Small intestine (tissue), 7 donors: ENCODE measurements around the gene TNFRSF6B. TPM values are rescaled to one million over a fixed set of nuclear protein-coding genes. Genes with fewer than 3 reads are reported as not detected.
A peak's percentile ranks its signal among the peaks of the same experiment; 100 is the strongest.

ENCODE experiments used
- DNase-seq, 2 donors: peaks; one replicate each; pipeline versions ENCODE4 v3.0.0 to v3.0.0-alpha.2; 2013
- FAIRE-seq: peaks from 2 replicates; lab custom pipeline; 2012; peaks lifted over from hg19 to GRCh38; lab: Jason Lieb, UNC
- H3K27ac ChIP-seq, 3 donors: one replicate each; pipeline ENCODE4 v1.5.1; 2013; ENCODE audit warnings: low read length in 2 of 3, mild to moderate bottlenecking in 2 of 3, control low read depth in 1 of 3, inconsistent platforms in 1 of 3, low read depth in 1 of 3, moderate library complexity in 1 of 3
- H3K27me3 ChIP-seq, 3 donors: one replicate each; pipeline ENCODE4 v1.6.1; 2013; ENCODE audit warnings: low read length in 3 of 3, inconsistent platforms in 1 of 3; ENCODE audit not compliant: control insufficient read depth in 3 of 3, insufficient read depth in 3 of 3
- H3K36me3 ChIP-seq, 3 donors: one replicate each; pipeline ENCODE4 v1.6.1; 2013; ENCODE audit warnings: low read length in 3 of 3, inconsistent platforms in 1 of 3, low read depth in 1 of 3, mild to moderate bottlenecking in 1 of 3, moderate library complexity in 1 of 3; ENCODE audit not compliant: control insufficient read depth in 3 of 3, insufficient read depth in 2 of 3
- H3K4me1 ChIP-seq, 3 donors: one replicate each; pipeline ENCODE4 v1.6.1; 2013; ENCODE audit warnings: low read length in 2 of 3, inconsistent platforms in 1 of 3, low read depth in 1 of 3, mild to moderate bottlenecking in 1 of 3, moderate library complexity in 1 of 3; ENCODE audit not compliant: control insufficient read depth in 3 of 3, insufficient read depth in 2 of 3
- H3K4me3 ChIP-seq, 3 donors: one replicate each; pipeline ENCODE4 v1.5.1; 2013; ENCODE audit warnings: low read length in 3 of 3, control low read depth in 1 of 3, inconsistent platforms in 1 of 3, low read depth in 1 of 3, mild to moderate bottlenecking in 1 of 3, moderate library complexity in 1 of 3
- H3K9me3 ChIP-seq, 2 donors: one replicate each; pipeline ENCODE4 v1.6.1; 2013; ENCODE audit warnings: low read depth in 1 of 2, low read length in 1 of 2; ENCODE audit not compliant: control insufficient read depth in 2 of 2, insufficient read depth in 1 of 2
- WGBS, 3 donors: extraction: QIAGEN DNeasy Blood & Tissue Kit; methylation state at CpG; one replicate each; pipeline ENCODE4 v1.1.7; 2013; 5-methylcytosine and 5-hydroxymethylcytosine counted together
- polyA plus RNA-seq, 4 donors: library from polyadenylated mRNA; stranded (reverse) in 3 of 4; unstranded in 1 of 4; fragments of 200-250 nt in 3 of 4; fragments of 120-200 nt in 1 of 4; gene quantifications; one replicate each; pipeline versions ENCODE4 v1.2.1 to v1.2.3, GENCODE V29; 2013
- donor health status: healthy with polysubstance abuse.
- donor health status: control.
- donor health status: control.
- donor health status: Bipolar disorder and iron deficiency.
- donor health status: healthy.

The TNFRSF6B gene
- polyA plus RNA-seq, 4 donors, result 1.9 to 15.9 (median 5.8) TPM

DNA sequence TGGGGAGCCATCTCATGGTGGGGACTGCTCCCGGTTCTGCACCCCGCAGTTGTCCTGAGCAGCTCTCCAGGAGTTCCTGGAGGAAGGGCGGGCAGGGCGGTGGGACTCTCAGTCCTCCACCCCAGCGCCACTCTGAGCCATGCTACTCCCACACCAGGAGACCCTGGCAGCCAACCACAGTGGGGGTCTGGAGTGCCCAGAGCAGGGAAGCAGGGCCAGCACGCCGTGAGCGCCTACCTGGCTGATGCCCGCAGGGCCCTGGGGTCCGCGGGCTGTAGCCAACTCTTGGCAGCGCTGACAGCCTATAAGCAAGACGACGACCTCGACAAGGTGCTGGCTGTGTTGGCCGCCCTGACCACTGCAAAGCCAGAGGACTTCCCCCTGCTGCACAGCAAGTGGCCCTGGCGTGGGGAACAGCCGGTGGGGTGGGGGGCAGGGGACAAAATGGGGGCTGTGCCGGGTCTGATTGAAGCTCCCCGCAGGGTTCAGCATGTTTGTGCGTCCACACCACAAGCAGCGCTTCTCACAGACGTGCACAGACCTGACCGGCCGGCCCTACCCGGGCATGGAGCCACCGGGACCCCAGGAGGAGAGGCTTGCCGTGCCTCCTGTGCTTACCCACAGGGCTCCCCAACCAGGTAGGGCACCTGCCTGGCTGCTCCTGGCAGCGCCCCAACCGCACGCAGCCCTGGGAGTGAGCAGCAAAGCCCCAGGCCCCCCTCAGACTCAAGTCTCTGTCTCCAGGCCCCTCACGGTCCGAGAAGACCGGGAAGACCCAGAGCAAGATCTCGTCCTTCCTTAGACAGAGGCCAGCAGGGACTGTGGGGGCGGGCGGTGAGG is 1.6 kb upstream of the TNFRSF6B start:
- Histone ChIP-seq H3K27ac (no peak overlapping the region), H3K4me3 (no peak overlapping the region), H3K4me1 (peaks cover 2 to 13% (median 4%) of the 10 kb centered on the region in 3 donors), H3K27me3 (no peaks in the 10 kb centered on the region), H3K36me3 (peaks cover 0 to 58% (median 2%) of the 10 kb centered on the region in 3 donors), H3K9me3 (no peaks in the 10 kb centered on the region)
- no peak for DNase-seq
- WGBS, 3 donors, result 90 to 96% (median 94%) methylated on average over 26 to 37 of the region's 37 CpGs
- no peak for FAIRE-seq

DNA sequence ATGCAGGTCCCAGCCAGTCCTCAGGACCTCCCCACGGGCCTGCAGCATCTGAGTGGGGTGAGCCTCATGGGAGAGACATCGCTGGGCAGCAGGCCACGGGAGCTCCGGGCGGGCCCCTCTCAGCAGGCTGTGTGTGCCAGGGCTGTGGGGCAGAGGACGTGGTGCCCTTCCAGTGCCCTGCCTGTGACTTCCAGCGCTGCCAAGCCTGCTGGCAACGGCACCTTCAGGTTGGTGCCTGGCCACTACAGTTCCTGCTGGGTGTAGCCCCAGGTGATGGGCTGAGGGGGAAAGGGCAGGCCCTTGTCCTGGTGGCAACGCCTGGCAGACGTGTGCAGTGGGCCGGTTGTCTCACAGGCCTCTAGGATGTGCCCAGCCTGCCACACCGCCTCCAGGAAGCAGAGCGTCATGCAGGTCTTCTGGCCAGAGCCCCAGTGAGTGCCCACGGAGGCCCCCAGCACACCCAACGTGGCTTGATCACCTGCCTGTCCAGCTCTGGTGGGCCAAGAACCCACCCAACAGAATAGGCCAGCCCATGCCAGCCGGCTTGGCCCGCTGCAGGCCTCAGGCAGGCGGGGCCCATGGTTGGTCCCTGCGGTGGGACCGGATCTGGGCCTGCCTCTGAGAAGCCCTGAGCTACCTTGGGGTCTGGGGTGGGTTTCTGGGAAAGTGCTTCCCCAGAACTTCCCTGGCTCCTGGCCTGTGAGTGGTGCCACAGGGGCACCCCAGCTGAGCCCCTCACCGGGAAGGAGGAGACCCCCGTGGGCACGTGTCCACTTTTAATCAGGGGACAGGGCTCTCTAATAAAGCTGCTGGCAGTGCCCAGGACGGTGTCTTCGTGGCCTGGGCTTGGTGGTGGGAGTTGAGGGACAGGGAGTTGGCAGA is 787 bp upstream of the TNFRSF6B start:
- FAIRE-seq (no peak), DNase-seq (no peak)
- 54 to 77% (median 59%) methylated on average over 20 to 25 of the region's 25 CpGs for WGBS, 3 donors
- Histone ChIP-seq H3K36me3 (peaks cover 0 to 62% (median 2%) of the 10 kb centered on the region in 3 donors), H3K4me3 (no peak overlapping the region), H3K4me1 (peaks cover 2 to 13% (median 4%) of the 10 kb centered on the region in 3 donors), H3K27me3 (no peaks in the 10 kb centered on the region), H3K27ac (peak overlapping the region in 1 of 3 donors; percentile 21), H3K9me3 (no peaks in the 10 kb centered on the region)

DNA sequence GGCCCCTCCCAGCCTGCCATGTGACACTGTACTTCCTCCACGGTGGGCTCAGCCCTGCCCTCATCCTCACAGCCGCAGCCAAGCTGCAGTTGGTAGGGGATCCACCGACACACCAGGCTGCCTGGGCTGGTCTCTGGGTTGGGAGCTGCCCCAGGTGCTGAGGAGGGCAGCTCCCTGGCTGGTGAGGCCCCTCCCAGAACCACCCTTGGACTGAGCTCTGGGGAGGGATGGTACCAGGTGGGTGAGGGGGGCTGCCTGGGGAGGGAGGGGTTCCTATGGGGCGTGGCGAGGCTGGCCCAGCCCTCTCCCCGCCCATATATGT is 185 bp upstream of the TNFRSF6B start:
- 10 to 18% (median 11%) methylated on average over 6 of the region's 6 CpGs for WGBS, 3 donors
- peaks cover 2 to 13% (median 4%) of the 10 kb centered on the region in 3 donors for H3K4me1 ChIP-seq
- peak overlapping the region in 1 of 3 donors; percentile 21 for H3K27ac ChIP-seq

DNA sequence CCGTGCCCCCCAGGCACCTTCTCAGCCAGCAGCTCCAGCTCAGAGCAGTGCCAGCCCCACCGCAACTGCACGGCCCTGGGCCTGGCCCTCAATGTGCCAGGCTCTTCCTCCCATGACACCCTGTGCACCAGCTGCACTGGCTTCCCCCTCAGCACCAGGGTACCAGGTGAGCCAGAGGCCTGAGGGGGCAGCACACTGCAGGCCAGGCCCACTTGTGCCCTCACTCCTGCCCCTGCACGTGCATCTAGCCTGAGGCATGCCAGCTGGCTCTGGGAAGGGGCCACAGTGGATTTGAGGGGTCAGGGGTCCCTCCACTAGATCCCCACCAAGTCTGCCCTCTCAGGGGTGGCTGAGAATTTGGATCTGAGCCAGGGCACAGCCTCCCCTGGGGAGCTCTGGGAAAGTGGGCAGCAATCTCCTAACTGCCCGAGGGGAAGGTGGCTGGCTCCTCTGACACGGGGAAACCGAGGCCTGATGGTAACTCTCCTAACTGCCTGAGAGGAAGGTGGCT is 960 bp downstream of the TNFRSF6B start:
- Histone ChIP-seq H3K27ac (no peak overlapping the region), H3K27me3 (no peaks in the 10 kb centered on the region), H3K9me3 (no peaks in the 10 kb centered on the region), H3K4me3 (no peak overlapping the region), H3K4me1 (peaks cover 2 to 13% (median 4%) of the 10 kb centered on the region in 3 donors), H3K36me3 (peaks cover 0 to 71% (median 2%) of the 10 kb centered on the region in 3 donors)
- no peak for FAIRE-seq
- DNase-seq, result no peak
- whole genome bisulfite sequencing, 3 donors, result 28 to 64% (median 54%) methylated on average over 7 of the region's 7 CpGs

More for the DNA sequence above, 185 bp upstream of the TNFRSF6B start:
- DNase-seq (peak; percentile 63 to 86), FAIRE-seq (no peak)
- H3K4me3 ChIP-seq, result no peak overlapping the region
- no peaks in the 10 kb centered on the region for H3K9me3 ChIP-seq
- no peaks in the 10 kb centered on the region for H3K27me3 ChIP-seq
- H3K36me3 ChIP-seq, result peaks cover 0 to 68% (median 2%) of the 10 kb centered on the region in 3 donors

DNA sequence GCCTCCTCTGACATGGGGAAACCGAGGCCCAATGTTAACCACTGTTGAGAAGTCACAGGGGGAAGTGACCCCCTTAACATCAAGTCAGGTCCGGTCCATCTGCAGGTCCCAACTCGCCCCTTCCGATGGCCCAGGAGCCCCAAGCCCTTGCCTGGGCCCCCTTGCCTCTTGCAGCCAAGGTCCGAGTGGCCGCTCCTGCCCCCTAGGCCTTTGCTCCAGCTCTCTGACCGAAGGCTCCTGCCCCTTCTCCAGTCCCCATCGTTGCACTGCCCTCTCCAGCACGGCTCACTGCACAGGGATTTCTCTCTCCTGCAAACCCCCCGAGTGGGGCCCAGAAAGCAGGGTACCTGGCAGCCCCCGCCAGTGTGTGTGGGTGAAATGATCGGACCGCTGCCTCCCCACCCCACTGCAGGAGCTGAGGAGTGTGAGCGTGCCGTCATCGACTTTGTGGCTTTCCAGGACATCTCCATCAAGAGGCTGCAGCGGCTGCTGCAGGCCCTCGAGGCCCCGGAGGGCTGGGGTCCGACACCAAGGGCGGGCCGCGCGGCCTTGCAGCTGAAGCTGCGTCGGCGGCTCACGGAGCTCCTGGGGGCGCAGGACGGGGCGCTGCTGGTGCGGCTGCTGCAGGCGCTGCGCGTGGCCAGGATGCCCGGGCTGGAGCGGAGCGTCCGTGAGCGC is 1.6 kb downstream of the TNFRSF6B start:
- H3K27ac ChIP-seq, result no peak overlapping the region
- no peak for DNase-seq

DNA sequence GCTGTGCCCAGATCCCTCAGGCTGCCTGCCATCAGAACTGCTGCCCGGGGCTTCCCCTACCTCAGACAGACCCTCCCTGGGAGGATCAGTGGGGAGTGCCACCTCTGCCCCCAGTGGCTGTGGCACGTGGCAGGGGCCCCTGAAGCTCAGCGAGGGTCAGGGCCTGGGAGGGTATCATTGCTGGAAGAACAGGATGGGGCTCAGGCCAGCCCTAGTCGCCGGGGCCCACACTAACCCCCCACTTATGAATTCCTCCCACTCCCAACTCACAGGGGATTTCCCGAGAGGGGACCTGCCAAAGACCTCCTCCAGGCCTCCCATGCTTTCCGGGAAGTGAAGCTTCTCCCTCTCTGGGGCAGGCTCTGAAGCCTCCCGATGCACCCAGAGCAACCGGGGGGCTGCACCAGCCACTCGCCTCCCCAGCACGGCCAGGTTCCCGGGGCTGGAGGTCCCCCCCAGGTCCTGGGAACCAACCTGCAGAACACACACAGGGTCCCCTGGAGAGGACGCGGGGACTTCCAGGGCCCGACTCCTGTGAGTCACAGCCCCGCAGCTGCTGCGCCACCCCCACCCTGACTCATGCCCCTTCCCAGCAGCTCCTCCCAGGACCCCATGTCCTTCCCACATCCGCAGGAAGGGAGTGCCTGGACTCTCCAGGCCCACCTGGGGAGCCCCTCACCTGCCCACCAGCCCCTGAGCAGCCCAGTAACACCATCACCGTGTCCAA is 2.5 kb downstream of the TNFRSF6B start:
- Histone ChIP-seq H3K4me3 (no peak overlapping the region), H3K36me3 (peaks cover 0 to 69% (median 4%) of the 10 kb centered on the region in 3 donors), H3K27ac (peak overlapping the region in 1 of 3 donors; percentile 67), H3K27me3 (no peaks in the 10 kb centered on the region), H3K9me3 (no peaks in the 10 kb centered on the region), H3K4me1 (peaks cover 2 to 13% (median 4%) of the 10 kb centered on the region in 3 donors)
- no peak for DNase-seq
- no peak for FAIRE-seq
- WGBS, 3 donors, result 49 to 50% (median 50%) methylated on average over 14 to 19 of the region's 19 CpGs

More for the DNA sequence above, 1.6 kb downstream of the TNFRSF6B start:
- 84 to 86% (median 86%) methylated on average over 40 of the region's 40 CpGs for WGBS, 3 donors
- no peak for FAIRE-seq
- H3K36me3 ChIP-seq, result peaks cover 0 to 65% (median 2%) of the 10 kb centered on the region in 3 donors
- H3K27me3 ChIP-seq, result no peaks in the 10 kb centered on the region
- no peaks in the 10 kb centered on the region for H3K9me3 ChIP-seq
- H3K4me1 ChIP-seq, result peaks cover 2 to 13% (median 4%) of the 10 kb centered on the region in 3 donors
- no peak overlapping the region for H3K4me3 ChIP-seq

DNA sequence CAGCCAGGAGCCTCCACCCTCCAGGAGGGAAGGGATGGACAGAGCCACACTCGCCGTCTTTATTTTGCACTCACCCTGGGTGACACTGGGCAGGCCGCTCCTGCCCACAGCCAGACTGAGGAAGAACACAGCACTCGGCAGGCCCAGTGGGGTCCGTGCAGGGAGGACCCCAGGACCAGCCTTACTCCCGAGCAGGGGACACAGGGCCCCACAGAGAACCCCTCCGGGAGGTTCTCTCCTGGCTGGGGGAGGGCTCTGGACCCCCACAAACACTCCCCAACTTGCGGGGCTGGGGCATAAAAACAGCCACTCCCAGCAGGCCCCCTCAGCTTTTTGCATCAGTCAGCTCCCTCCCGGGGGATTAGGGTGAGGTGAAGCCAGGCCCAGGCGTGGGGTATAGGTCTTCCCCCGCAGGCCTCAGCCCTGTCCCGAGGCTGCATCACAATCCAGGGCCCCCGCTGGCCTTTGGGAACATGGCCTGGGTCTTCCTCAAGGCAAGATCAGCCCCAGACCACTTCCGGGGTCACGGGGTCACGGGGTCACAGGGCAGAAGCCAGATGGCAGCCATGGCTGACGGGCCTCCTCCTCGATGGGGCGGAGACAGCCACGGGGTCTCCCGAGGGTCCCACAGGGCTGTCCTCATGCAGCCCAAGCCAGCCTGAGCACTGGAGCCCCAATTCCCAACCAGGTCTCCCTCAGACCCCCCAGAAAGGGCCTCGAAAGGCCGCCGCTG is 3.2 kb downstream of the TNFRSF6B start:
- no peaks in the 10 kb centered on the region for H3K9me3 ChIP-seq
- WGBS, 3 donors, result 78 to 91% (median 86%) methylated on average over 24 of the region's 24 CpGs
- H3K27me3 ChIP-seq, result no peaks in the 10 kb centered on the region
- peak overlapping the region in 1 of 3 donors; percentile 67 for H3K27ac ChIP-seq
- H3K36me3 ChIP-seq, result peaks cover 0 to 69% (median 7%) of the 10 kb centered on the region in 3 donors
- no peak for FAIRE-seq
- H3K4me1 ChIP-seq, result peaks cover 2 to 13% (median 4%) of the 10 kb centered on the region in 3 donors
- no peak for DNase-seq
- H3K4me3 ChIP-seq, result no peak overlapping the region
